GM21576 (cell line): Measurements from ENCODE around the gene DHX16.
"Not testable (repeated sequence)": the region's sequence is repeated elsewhere in the genome, so short reads cannot be mapped to it uniquely, and the experiment has no call there.

Experiments used
- ATAC-seq: cut with Tn5 transposase; IDR thresholded peaks from one replicate; pipeline ENCODE4 v1.9.1; 2021; ENCODE audit warnings: mild to moderate bottlenecking, moderate library complexity; ENCODE audit not compliant: unreplicated experiment

DHX16 gene

DNA sequence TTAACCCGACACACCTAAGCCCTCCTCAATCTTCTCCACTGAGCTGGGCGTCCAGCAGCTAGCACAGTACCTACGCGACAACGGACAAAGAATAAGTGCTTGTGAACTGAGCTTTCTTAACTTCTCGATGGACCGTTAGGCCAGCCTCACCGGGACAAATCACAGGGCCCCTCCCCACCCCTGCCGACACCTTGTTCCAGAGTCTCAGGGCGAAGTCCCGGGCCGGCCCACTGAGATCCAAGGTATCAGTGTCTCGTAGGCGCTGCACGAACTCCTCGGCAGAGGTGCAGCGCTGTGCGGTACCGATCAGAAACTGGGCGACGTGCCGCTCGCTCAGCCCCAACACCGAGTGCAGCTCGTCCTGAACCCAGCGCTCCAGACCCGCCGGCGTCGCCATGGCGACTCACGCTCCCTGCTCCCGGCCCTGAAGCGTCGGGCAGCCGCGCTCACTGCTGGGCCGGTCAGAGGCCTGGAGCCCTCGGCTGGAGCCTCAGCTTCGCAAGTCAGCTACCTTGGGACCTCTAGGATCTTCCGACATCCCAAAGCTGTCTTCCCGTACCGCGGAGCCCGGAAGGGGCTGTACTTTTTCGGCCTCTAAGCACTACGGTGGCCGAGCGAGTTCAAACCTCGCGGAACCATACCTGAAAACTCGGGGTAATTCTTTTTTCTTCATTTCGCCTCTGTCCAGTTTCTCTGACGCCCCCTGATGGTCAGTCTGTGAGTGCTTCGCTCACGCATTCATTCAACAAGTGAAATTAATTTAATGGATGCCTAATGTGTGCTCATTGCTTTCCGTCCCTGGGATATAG lies at the start of gene DHX16:
TSS of gene DHX16 (minus strand) at position 562 of the 809 bp plus-strand sequence. CDS start at position 397, 165 bp downstream.
- ATAC-seq, result peak; percentile 57

DNA sequence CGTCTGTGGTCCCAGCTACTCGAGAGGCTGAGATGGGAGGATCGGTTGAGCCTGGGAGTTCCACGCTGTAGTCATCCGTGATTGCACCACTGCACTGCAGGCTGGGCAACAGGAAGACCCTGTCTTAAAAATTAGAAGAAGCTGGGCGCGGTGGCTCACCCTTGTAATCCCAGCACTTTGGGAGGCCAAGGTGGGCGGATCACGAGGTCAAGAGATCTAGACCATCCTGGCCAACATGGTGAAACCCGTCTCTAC lies 49.1 kb upstream of the DHX16 start:
- ATAC-seq, result not testable (repeated sequence)

DNA sequence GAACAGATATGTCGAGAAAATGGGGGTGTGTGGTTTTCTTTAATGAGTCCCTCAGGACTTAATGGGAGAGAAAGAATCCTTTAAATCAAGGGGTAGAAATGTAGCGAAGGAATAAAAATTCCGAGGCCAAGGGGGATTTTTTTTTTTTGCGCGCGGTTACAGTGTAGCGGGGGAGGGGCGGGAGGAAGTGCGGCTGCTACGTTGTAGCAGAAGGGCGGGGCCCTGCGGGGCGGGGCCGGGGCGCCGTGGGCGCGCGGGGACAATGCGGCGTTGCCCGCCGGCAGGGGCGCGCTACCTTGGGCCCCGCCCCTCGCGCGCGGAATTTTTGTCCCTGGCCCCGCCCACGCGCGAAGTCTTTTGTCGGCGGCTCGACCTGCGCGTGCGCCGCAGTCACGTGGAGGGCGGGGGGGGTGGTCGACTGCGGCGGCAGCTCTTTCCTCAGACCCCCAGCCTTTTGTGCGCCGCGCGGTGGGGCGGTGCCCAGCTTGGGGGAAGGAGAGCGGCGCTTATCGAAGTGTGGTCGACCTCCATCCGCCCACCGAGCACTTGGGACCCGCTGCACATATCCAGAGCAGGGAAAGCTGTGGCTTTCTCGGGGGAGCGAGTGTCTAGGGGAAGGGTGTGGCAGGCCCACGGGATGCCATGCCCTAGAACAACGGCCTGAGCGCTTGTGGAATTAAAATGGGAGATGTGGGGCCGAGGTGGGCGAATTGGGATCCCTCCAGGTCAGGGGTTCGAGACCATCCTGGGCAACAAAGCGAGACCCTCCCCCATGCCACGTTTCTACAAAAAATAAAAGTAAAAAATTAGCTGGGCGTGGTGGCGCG lies 48.6 kb upstream of the DHX16 start:
- no peak for ATAC-seq

DNA sequence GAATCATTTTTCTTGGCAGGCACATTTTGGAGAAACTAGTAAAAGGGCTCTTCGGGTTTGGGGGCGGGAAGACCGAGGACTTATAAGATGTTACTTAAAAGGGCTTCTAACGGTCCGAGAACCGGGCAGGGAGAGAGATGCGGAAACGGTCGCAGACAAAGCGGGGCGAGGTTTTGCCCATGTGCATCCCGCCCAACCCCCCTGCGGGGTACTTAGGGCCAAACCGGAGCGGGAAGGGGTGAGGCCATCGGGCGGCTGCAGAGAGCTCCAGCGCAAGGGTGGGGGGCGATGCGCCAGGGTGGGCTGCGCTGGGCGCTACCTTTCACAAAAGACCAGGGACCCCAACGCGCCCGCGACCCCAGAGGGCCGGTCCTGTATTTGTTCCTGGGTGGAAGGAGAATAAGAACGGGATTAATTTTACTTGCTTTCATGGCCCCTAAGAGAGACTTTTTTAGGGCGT lies 48.0 kb upstream of the DHX16 start:
- no peak for ATAC-seq

DNA sequence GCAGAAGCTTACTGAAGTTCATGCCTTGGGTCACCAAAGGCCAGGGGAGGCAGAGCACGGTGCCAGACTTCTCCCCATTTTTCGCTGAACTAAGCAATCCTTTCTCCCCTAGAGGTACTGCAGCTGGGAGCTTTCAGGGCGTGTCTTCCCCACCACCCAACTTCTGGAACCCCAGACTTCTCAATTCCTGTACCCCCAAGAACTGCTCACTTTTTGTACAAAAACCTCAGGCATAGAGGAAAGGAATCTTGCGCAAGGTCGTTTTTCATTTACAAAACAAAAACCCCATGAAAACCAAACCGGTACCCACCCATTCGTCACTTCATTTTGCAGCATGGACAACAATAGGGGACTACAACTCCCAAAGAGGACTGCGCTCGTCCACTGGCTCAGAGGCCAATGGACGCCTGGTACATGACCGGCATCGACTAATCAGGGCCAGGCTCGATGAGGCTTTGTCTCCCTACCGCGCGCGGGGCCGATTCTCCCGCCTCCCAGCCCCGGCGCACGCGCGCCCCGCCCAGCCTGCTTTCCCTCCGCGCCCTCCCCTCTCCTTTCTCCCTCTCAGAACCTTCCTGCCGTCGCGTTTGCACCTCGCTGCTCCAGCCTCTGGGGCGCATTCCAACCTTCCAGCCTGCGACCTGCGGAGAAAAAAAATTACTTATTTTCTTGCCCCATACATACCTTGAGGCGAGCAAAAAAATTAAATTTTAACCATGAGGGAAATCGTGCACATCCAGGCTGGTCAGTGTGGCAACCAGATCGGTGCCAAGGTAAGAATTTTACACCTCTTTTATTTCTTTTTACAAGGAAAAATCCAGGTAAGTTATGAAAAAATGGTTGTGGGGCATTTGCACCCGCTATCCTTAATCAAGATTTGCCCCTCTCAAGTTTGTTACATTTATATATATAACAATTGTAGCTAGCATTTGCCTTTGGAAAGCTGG lies 47.3 kb upstream of the DHX16 start, which contains the start of gene TUBB:
TSS of gene TUBB (plus strand) at position 562 of the 947 bp plus-strand sequence. CDS start at position 717, 155 bp downstream.
- peak; percentile 45 for ATAC-seq

DNA sequence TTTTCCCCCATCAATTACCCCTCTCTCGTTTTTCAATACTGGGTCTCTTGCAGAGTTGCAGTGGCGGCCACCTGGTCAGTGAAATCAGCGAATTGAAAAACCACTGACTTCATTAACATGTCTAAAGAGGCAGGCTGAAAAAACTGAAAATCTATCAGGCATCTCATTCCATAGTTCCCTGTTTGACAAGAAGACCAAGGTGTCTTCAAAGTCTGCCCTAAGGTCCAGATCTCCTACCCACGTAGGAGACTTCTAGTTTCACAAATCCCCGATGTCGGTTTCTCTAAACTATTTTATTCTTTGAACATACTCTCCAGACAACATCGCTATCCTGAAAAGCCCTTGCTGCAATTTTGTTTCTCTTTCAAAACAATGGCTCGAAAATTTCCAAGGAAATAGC lies 46.5 kb upstream of the DHX16 start:
- ATAC-seq, result no peak

DNA sequence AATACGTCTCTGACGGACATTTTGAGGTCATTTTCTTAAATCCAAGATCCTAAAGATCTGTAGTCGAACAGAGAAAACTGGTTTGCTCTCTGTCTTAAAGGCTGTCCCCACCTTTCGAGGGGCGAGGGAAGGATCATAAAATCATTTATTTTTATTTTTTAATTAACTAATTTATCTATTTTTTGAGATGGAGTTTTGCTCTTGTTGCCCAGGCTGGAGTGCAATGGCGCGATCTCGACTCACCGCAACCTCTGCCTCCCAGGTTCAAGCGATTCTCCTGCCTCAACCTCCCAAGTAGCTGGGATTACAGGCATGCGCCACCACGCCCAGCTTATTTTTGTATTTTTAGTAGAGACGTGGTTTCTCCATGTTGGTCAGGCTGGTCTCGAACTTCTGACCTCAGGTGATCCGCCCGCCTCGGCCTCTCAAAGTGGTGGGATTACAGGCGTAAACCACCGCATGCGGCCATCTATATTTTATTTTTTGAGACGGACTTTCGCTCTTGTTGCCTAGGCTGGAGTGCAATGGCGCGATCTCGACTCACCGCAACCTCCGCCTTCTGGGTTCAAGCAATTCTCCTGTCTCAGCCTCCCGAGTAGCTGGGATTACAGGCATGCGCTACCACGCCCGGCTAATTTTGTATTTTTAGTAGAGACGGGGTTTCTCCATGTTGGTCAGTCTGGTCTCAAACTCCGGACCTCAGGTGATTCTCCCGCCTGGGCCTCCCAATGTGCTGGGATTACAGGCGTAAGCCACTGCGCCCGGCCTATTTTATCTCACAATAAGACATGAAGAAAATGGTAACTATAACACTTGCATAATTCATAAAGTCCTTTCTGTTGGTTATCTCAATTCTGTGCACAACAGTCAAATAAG lies 45.3 kb upstream of the DHX16 start:
- ATAC-seq, result not testable (repeated sequence)

DNA sequence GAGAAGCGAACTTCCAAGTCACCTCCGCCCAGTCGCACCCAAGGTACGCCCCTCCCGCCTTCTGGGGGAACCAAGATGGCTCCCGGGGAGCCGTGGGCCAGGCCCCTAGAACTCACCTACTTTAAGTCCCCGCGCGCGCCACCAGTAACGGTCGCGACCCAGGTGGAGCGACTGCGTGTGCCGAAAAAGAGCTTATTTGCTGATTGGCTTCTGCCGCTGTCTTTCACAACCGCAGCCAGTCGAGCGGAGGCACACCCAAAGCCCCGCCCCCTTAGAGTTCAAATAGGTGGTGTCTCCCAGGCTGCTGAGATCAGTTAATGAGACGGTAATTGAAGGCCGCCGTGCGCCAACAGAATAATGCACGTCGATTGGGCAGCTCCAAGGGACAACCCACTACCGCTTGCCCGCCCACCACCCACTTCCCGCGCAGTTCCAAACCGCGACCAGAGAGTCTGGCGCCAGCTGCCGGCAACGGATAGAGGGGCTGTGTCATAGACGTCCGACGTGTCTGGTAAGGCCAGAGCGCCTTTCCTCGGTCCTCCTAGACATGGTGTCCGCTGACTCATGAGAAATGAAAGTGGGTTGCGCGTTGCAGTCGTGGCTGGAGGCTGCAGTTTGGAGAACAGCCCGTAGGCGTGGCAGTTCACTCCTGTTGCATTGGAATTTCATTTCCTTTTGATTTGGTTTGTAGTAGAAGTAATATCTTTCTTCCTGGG lies 44.5 kb upstream of the DHX16 start, which contains the start of gene MDC1:
TSS of gene MDC1 (minus strand) at position 153 of the 716 bp plus-strand sequence. CDS start 2,106 bp downstream, outside the sequence.
- peak; percentile 63 for ATAC-seq

DNA sequence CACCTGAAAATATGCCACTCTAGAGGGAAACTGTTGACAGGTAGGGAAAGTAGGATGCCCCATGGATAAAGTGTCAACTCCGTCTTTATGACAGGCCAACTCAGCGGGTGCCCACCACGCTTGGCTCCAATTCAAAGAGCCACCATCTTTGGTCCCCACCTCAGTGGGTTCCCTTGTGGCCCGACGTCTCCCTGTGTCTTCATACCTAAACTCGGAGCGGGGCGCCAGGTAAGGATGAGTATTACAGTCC lies 44.0 kb upstream of the DHX16 start:
- no peak for ATAC-seq

DNA sequence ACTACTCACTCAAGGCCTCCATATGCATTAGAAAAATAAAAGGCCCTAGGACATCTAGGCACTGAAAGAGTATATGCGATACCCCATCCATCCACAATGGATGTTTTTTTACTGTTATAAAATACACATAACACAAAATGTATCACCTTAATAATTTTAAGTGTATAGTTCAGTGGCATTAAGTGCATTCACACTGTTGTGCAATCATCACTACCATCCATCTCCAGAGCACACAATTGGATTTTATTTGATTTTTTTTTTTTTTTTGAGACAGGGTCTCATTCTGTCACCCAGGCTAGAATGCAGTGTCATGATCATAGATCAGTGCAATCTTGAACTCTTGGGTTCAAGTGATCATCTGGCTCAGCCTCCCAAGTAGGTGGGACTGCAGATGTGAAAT lies 41.5 kb upstream of the DHX16 start:
- no peak for ATAC-seq

DNA sequence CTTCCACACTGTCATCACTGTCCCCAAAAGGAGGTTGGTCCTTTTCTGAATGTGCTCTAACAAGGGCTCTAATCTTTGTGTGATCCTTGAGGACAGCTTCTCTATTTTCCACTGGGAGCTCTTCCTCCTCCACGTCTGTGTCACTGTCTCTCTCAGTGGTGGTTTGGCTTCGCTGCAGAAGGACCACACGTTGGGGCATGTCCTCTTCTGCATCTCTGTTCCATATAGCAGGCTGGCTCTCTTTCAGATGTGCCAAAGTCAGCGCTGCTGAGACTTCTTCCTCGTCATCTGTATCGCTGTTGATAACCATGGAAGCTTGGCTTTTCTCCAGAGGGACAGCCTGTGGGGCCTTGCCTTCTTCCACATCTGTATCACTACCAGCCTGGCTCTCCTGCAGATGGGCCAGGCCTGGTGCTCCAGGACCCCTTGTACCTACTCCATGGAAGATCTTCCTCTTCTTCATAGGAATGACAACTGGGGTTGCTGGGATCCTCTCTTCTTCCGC lies 39.7 kb upstream of the DHX16 start:
- no peak for ATAC-seq

DNA sequence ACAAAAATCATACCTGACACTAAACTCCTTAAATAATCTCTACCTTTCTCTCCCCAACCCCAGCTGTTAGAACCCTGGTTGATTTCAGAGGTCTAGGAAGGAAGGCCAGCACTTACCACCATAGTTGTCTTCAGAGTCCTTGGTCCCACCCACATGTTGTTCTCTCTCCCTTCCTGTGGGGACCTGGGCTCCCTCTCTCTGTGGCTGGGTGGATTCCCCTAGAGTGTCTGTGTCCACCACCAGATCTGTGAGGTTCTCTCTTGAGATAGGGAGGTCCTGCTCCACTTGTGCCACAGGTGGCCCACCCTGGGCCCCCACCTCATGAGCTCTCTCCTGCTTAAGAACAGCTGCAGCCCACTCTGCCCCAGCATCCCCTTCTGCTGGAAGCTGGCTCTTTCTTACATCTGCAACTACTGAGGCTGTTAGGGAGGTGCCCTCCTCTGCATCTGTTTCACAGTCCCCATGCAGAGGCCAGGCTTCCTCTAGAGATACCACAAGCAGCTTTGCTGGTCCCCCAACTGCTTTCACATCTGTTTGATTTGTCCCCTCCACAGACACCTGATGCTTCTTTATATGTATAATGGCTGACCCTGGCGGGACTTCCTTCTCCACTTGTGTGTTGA lies 39.1 kb upstream of the DHX16 start:
- no peak for ATAC-seq

DNA sequence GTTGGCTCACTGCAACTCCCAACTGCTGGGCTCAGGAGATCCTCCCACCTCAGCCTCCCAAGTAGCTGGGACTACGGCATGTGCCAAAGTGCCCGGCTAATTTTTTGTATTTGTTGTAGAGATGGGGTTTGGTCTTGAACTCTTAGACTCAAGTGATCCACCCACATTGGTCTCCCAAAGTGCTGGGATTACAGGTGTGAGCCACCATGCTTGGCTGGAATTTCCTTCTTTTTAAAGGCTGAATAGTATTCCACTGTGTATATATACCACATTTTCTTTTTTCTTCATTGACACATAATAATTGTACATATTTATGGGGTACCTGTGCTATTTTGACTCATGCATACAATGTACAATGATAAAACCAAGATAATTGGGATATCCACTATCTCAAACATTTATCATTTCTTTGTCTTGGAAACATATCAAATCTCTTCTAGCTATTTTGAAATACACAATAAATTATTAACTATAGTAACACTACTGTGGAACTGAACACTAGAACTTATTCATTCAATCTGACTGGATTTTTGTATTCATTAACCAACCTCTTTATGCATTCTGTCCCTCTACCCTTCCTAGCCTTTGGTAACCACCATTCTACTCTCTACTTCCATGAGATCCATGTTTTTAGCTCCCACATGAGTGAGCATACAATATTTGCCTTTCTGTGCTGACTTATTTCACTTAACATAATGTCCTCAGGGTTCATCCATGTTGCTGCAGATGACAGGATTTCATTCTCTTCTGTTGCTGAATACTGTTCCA lies 36.5 kb upstream of the DHX16 start:
- no peak for ATAC-seq

DNA sequence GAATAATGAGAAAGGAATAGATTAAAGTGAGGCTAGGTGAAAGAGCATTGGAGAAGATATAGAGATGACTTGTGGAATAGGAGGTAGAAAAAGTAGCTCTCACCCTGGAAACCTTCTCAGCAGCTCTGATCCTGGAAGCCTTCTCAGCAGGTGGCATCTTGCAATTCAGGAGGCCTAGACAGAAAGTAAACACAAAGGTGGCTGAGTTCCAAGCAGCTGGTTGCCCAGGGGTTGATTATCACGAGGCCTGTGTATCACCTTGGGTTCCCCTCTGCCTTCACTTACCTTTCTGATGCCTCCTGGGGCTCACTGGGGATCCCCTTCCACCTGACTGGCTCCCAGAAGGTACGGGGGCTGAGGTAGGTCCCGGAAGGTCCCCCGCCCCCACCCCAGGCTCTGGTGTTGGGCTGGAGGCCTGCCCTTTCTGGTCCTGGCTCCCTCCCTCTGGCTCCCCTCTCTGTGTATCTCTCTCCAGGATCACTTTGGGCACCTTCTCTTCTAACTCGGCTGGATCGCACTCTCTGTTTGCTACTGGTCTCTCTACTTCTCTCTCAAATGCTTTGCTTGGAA lies 34.6 kb upstream of the DHX16 start:
- no peak for ATAC-seq

DNA sequence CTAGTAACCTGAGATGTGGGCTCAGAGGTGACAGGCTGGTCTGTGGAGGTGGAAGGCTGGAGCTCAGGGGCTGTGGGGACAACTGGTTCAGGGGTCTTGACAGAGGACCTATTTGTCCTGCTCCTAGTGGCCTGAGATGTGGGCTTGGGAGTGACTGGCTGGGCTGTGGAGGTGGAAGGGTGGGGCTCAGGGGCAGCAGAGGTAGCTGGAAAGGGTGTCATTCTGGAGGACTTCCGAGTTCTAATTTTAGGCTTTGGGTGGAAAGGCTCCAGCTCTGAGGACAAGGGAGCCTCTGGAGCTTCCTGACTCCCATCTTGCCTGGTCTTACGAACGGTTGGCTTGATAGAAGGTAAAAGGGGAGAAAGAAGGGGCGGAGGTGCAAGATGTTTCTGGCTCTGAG lies 32.8 kb upstream of the DHX16 start:
- ATAC-seq, result no peak

DNA sequence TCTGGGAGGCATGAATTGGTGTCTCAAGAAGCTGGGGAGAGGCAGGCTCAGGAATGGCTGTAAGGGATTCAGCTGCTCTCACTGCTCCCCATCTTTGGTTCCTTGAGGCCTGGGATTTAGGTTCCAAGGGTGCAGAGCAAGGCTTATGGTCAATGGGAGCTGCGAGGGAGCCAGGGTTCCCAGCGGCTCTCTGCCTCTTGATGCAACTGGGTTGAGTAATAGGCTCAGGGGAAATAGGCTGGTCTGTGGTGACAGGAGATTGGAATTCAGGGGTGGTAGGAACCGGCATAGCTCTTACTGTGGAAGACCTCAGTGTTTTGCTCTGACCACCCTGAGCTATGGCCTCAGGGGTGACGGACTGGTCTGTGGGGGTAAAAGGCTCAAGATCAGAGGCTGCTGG lies 31.0 kb upstream of the DHX16 start:
- no peak for ATAC-seq

DNA sequence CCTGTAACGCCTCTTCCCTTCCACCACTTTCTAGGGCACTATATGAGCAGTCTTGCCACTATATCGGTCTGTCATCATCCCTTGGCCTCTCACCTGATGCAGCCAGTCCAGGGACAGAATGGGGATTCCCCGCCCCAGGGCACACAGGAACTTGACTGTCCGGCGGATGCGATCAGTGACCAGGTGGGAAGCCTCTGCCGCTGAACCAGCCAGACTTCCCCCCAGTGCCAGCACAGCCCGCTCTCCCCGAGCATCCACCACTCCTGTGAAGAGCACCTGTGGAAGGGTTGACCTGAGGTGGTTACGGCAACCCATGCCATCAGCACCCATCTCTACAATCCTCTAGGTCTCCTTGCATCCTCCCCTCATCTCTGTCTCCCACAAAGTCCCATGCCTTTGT lies 30.2 kb upstream of the DHX16 start:
- ATAC-seq, result no peak

DNA sequence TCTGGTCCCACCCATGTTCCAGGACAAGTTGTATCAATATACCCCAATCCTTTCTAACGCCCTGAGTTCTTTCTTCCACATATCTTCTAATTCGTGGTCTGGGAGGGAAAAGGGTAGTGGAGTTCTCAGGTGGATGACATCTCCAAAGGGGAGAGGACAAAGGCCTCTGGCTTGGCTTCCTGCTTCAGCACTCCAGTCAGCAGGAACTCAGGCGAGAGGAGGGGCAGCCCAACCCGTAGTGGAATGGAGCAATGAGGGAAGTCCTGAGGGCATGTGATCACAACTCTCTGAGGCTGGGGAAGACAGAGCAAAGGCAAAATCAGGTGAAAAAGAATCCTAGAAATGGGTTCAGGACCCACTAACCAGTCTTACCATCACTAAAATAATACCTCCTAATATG lies 27.5 kb upstream of the DHX16 start:
- ATAC-seq, result no peak
